LHCN-M2 (cell line): ENCODE results near the gene SDK1. TPM values are rescaled to one million over a fixed set of nuclear protein-coding genes. Genes with fewer than 3 reads are reported as not detected.
A peak's percentile ranks its signal among the peaks of the same experiment; 100 is the strongest.
"Not testable (repeated sequence)": the region's sequence is repeated elsewhere in the genome, so short reads cannot be mapped to it uniquely, and the experiment has no call there.

Experiments used
- DNase-seq: peaks from one replicate; pipeline ENCODE4 v3.0.0-alpha.2; 2012; ENCODE audit warnings: low read depth
- total RNA-seq: library from RNA; depleted of rRNA; stranded (reverse); fragments of >200 nt; gene quantifications from 2 replicates; pipeline ENCODE4 v1.2.3, GENCODE V29; 2014

The SDK1 gene
- total RNA-seq, 1 experiment from 2014 or later, result 8.3 TPM

- DNase-seq, result no peak
Observed at GRCh38 chr7:3655635-3656034, 354.6 kb downstream of the SDK1 start.

GRCh38 chr7:3657206-3657605 is 356.2 kb downstream of the SDK1 start:
- DNase-seq, result peak; percentile 77

GRCh38 chr7:3668743-3669142 is 367.7 kb downstream of the SDK1 start:
- DNase-seq, result no peak

GRCh38 chr7:3670898-3671297 is 369.8 kb downstream of the SDK1 start:
- DNase-seq, result peak; percentile 45

GRCh38 chr7:3673524-3673923 is 372.5 kb downstream of the SDK1 start:
- DNase-seq, result peak; percentile 34

- no peak for DNase-seq
Observed at GRCh38 chr7:3678314-3678810, 377.3 kb downstream of the SDK1 start.

- no peak for DNase-seq
Observed at GRCh38 chr7:3682028-3682710, 381.1 kb downstream of the SDK1 start.

- DNase-seq, result no peak
Observed at GRCh38 chr7:3683546-3684539, 382.8 kb downstream of the SDK1 start.

GRCh38 chr7:3688071-3688470 is 387.0 kb downstream of the SDK1 start:
- DNase-seq, result no peak

- DNase-seq, result no peak
Observed at GRCh38 chr7:3688842-3689241, 387.8 kb downstream of the SDK1 start.

- DNase-seq, result no peak
Observed at GRCh38 chr7:3691478-3692158, 390.6 kb downstream of the SDK1 start.

- no peak for DNase-seq
Observed at GRCh38 chr7:3695602-3696001, 394.6 kb downstream of the SDK1 start.

- no peak for DNase-seq
Observed at GRCh38 chr7:3696113-3696512, 395.1 kb downstream of the SDK1 start.

- no peak for DNase-seq
Observed at GRCh38 chr7:3697472-3697871, 396.4 kb downstream of the SDK1 start.

GRCh38 chr7:3705258-3705657 is 404.2 kb downstream of the SDK1 start:
- DNase-seq, result no peak

GRCh38 chr7:3706091-3706490 is 405.0 kb downstream of the SDK1 start:
- DNase-seq, result not testable (repeated sequence)

GRCh38 chr7:3710122-3710521 is 409.1 kb downstream of the SDK1 start:
- no peak for DNase-seq

- no peak for DNase-seq
Observed at GRCh38 chr7:3710531-3710930, 409.5 kb downstream of the SDK1 start.

GRCh38 chr7:3712841-3713240 is 411.8 kb downstream of the SDK1 start:
- DNase-seq, result no peak

- DNase-seq, result no peak
Observed at GRCh38 chr7:3721422-3721821, 420.4 kb downstream of the SDK1 start.

GRCh38 chr7:3722396-3722922 is 421.4 kb downstream of the SDK1 start:
- peak; percentile 84 for DNase-seq
